Endothelial cell of umbilical vein (primary cell): ENCODE measurements around the gene TANGO6.

Experiments
- EZH2 ChIP-seq: IDR thresholded peaks from 2 replicates; pipeline ENCODE4 v1.6.1; 2012; ENCODE audit warnings: borderline replicate concordance, low read depth, mild to moderate bottlenecking, moderate library complexity, low read length, inconsistent platforms; ENCODE audit not compliant: severe bottlenecking
- GATA2 ChIP-seq: IDR thresholded peaks from 2 replicates; pipeline ENCODE4 v1.7.0; 2011; ENCODE audit warnings: low read depth, mild to moderate bottlenecking, moderate library complexity, mixed read lengths, low read length; ENCODE audit not compliant: insufficient read length, insufficient read depth
- JUN ChIP-seq: IDR thresholded peaks from 2 replicates; pipeline ENCODE4 v1.6.1; 2011; ENCODE audit warnings: borderline replicate concordance, low read depth; ENCODE audit not compliant: insufficient read length, insufficient read depth
- MYC ChIP-seq: IDR thresholded peaks from one replicate; pipeline ENCODE4 v1.6.1; 2011; ENCODE audit warnings: mild to moderate bottlenecking, low read depth, low read length
- POLR2A ChIP-seq: IDR thresholded peaks from 2 replicates; pipeline ENCODE4 v1.6.1; 2012; ENCODE audit warnings: low read depth, mild to moderate bottlenecking, control low read depth, low read length
- POLR2AphosphoS5 ChIP-seq: IDR thresholded peaks from 2 replicates; pipeline ENCODE4 v1.6.1; 2012; ENCODE audit warnings: low read depth, mild to moderate bottlenecking, control low read depth, low read length, moderate library complexity; ENCODE audit not compliant: insufficient read depth
- TF ChIP-seq, protein P1 (sequence below), 2 donors: IDR thresholded peaks; 1 replicate in 1 of 2; 2 replicates in 1 of 2; pipeline ENCODE4 v1.5.1; 2011; ENCODE audit warnings: low read length in 2 of 2, mild to moderate bottlenecking in 2 of 2, moderate library complexity in 2 of 2, control low read depth in 1 of 2, inconsistent platforms in 1 of 2, low read depth in 1 of 2; ENCODE audit not compliant: insufficient read depth in 1 of 2; ENCODE audit errors: extremely low read depth in 1 of 2
- TF ChIP-seq, protein P2 (sequence below): IDR thresholded peaks from 2 replicates; pipeline ENCODE4 v1.6.1; 2011; ENCODE audit not compliant: insufficient read depth, insufficient read length

DNA sequence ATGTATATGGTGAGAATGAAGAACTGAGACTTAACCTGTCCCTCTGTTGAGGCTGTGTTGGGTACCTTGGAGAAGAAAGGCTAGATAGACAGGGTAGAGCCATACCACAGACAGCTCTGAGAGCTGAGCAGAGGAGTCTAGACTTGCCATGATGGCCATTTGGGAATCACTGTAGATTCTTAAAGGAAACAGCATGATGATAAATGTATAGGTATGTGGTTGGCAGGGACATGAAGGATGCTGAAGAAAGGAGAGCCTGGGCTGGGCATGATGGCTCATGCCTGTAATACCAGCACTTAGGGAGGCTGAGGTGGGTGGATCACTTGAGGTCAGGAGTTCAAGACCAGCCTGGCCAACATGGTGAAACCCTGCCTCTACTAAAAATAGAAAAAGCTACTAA, 147.7 kb downstream of the TANGO6 start:
- TF ChIP-seq, protein P1, sequence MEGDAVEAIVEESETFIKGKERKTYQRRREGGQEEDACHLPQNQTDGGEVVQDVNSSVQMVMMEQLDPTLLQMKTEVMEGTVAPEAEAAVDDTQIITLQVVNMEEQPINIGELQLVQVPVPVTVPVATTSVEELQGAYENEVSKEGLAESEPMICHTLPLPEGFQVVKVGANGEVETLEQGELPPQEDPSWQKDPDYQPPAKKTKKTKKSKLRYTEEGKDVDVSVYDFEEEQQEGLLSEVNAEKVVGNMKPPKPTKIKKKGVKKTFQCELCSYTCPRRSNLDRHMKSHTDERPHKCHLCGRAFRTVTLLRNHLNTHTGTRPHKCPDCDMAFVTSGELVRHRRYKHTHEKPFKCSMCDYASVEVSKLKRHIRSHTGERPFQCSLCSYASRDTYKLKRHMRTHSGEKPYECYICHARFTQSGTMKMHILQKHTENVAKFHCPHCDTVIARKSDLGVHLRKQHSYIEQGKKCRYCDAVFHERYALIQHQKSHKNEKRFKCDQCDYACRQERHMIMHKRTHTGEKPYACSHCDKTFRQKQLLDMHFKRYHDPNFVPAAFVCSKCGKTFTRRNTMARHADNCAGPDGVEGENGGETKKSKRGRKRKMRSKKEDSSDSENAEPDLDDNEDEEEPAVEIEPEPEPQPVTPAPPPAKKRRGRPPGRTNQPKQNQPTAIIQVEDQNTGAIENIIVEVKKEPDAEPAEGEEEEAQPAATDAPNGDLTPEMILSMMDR (IDR thresholded peaks at IDR 0.05; ENCODE audit: extremely low read depth in 1 of 2, insufficient read depth in 1 of 2, low read depth in 1 of 2, low read length in 2 of 2): no peak
- TF ChIP-seq JUN (no peak), POLR2AphosphoS5 (no peak), POLR2A (no peak), EZH2 (no peak), GATA2 (no peak), MYC (no peak)
- TF ChIP-seq, protein P2, sequence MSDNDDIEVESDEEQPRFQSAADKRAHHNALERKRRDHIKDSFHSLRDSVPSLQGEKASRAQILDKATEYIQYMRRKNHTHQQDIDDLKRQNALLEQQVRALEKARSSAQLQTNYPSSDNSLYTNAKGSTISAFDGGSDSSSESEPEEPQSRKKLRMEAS: no peak
